RCC 7860 (cell line): Measurements from ENCODE around the gene ANKDD1A.

Experiments used
- DNase-seq: peaks from one replicate; pipeline ENCODE4 v3.0.0-alpha.2; 2015; ENCODE audit warnings: low spot score
- FAIRE-seq: peaks from 2 replicates; lab custom pipeline; 2012; peaks lifted over from hg19 to GRCh38; lab: Jason Lieb, UNC

ANKDD1A gene

DNA sequence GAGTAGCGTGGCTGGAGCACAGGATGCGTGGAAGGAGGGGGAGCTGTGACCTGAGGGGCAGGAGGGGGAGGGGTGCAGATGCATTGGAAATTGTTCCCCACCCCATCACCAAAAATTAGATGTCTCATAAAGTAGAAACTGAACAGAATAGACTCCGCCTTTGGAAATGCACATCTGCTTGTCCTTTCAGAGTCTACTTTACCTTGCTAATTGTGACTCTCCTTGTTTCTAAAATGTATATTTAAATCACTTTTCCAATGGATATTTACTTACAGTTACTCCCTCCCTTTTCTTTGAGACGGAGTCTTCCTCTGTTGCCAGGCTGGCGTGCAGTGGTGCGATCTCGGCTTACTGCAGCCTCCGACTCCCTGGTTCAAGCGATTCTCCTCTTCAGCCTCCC, 47.4 kb downstream of the ANKDD1A start:
- no peak for FAIRE-seq

DNA sequence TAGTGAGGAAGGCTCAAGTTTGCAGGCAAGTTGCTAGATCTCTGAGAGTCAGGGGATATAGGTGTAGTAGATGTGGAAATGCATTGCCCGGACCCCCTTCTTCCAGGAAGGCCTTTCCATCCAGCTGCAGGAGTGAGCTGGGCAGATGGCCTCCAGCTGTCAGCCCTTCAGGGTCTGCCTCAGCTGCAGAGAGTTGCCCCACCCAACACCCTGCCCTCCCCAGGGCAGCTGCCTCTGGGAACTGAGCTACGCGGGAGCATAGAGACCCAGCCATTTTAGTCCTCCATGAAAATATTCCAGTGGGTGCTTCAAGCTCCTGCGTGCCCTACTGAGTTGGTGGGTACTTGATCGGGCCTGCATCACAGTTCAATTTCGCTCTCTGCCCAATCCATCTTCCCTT, 48.5 kb downstream of the ANKDD1A start:
- FAIRE-seq (no peak), DNase-seq (no peak)

More for the DNA sequence above, 47.4 kb downstream of the ANKDD1A start:
- DNase-seq = no peak

DNA sequence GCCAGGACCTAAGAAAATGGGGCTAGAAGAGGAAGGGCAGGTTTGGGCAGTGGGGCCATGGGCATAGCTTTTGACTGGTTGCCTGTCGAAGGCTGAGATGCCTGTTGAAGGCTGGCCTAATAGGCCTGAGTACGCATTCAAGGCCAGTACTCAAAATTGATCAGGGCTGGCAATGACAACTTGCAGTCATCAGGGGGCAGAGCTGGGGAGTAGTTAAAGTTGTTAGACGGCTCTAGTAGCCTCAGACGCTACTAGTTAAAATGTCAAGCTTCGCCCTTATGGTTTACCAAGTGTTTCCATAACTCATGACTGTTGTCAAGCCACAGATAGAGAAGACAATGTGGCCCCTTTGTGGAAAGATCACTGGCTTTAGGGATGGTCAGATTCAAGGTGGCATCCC, 49.3 kb downstream of the ANKDD1A start:
- DNase-seq = no peak
- no peak for FAIRE-seq

DNA sequence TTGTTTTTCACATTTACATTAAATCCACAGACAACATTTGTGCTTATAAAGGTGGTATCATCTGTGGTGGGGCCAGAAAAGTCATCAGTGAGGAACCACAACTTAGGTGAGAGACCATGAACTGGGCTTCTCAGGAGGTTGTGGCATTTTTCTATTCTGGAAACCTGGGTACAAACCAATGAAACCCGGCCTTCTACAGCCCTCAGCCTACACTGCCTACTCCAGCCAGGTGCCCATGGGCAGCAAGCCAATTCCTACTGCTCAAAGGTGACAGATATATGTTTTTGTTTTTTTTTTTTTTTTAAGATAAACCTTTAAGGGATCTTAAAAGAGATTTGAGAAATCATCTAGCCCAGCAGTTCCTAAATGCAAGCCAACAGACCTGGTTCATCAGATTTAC, 57.7 kb downstream of the ANKDD1A start:
- DNase-seq (no peak), FAIRE-seq (no peak)

DNA sequence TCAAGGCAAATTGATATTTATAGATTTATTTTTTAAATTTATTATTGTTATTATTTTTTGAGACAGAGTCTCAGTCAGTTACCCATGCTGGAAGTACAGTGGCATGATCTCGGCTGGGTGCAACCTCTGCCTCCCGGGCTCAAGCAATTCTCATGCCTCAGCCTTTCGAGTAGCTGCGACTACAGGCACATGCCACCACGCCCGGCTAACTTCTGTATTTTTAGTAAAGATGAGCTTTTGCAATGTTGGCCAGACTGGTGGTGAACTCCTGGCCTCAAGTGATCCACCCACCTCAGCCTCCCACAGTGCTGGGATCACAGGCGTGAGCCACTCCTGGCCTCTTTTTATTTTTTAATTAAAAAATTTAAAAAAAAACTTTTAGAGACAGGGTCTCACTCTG, 59.0 kb downstream of the ANKDD1A start:
- DNase-seq (no peak), FAIRE-seq (no peak)

DNA sequence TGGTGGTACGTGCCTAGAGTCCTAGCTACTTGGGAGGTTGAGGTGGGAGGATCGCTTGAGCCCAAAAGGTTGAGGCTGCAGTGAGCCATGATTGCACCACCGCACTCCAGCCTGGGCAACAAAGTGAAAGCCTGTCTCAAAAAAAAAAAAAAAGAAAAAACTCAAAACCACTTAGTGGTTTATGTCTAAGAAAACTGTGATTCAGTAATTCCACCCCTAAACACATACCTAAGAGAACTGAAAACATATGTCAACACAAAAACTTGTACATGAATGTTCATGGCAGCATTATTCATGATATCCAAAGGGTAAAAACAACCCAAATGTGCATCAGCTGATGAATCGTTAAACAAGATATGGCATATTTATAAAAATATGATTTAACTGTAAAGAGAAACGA, 63.7 kb downstream of the ANKDD1A start:
- no peak for DNase-seq
- FAIRE-seq = no peak

DNA sequence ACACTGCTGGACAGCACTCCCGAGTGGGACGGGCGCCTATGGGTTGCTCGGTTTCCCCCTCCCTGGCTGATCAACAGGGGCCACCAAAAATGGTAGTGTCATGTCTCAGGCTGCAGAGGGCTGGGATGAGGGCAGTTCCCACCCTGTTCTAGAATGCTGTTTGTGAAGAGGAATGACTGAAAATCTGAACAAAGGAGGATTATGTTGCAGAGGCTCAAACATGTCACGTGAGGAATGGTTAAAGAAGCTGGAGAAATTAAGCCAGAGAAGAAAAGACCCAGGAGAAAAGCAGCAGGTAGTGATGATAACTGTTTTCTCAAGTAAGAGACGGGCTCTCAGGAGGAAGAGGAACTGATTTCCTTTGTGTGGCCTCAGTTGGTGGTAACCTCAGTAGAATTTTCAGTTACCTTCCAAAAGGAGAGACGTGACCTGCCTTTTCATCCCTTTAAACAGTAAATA, 67.6 kb downstream of the ANKDD1A start:
- FAIRE-seq (no peak), DNase-seq (no peak)

DNA sequence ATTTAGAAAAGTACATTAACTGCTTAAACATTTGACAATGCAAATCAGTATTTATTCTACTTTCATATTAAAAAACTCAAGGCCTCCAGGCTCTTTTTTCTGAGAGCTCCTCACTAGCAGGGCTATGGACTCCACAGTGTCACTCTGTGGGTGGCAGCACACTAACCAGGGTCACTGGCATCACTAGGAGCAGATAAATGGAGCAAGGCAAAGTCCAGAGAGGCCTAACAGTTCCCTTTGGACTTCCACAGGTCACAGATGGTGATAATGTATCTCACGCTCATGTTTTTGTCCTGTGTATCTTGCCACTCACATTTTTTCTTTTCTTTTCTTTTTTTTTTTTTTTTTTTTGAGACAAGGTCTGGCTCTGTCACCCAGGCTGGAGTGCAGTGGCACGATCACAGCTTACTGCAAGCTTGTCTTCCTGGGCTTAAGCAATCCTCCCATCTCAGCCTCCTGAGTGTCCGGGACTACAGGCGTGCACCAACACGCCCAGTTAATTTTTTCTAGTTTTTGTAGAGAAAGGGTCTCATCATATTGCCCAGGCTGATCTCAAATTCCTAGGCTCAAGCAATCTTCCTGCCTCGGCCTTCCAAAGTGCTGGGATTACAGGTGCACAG, 70.2 kb downstream of the ANKDD1A start:
- DNase-seq (no peak), FAIRE-seq (no peak)

DNA sequence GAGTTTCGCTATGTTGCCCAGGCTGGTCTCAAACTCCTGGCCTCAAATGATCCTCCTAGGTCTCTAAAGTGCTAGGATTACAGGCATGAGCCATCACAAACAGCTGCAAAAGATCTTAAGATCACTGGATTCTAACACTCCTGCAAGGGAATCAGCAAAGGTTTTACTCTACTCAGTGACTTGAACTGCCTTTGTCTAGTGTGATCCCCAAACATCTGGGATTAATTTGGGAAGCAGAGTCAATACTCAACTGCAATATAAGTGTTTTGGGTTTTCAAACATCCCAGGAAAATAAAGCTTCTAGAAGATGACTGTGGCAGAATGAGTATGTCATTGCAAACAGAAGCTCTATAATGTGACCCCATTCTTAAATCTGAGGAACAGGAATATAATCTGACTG, 70.8 kb downstream of the ANKDD1A start:
- FAIRE-seq (no peak), DNase-seq (no peak)

DNA sequence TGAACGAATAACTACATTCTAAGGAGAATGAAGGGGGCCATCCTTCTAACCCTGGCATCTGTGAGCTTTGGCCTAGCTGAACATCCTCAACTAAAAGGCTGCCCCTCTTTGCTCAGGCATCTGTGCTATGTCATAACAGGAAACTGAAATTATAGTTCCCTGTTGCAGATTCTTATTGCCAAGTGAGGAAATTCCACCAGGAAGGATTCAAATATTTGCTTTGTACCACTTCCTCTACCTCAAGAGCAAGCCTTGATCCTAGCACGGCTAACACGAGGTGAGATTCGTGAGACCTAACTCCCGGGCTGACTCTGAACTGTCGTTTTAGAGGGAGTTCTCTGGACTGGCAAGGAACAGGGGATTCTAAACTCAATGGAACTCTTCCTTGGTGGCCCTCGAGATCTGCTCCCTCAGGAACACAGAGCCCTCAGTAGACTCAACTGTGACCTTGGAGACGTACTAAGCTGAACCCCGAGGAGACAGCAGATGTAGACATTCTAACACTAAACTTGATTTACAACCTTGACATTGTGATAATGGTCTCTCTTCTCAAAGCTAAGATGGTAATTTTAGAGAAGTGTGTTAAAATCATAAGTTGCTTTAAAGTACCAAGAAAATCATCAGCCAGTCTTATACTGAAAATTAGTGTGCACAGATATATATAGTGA, 73.8 kb downstream of the ANKDD1A start:
- FAIRE-seq = no peak
- no peak for DNase-seq

DNA sequence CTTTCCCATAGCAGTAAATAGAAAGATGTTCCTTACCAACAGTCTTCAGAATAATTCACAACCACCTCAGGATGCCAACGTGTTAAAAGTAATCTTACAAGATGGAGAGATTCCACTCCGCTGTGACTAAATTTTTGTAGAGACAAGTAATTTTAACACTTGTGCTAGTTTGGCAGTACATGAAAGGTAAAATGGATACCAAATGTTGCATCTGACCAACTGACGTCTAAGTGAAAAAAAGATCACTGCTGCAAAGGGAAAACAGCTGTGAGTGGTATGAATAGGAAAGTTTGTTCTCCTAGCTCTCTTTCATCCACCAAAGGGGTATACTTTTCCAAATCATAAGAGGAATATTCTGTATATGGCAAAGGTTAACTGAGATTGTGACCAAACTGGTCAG, 75.4 kb downstream of the ANKDD1A start:
- FAIRE-seq = no peak
- DNase-seq = no peak

DNA sequence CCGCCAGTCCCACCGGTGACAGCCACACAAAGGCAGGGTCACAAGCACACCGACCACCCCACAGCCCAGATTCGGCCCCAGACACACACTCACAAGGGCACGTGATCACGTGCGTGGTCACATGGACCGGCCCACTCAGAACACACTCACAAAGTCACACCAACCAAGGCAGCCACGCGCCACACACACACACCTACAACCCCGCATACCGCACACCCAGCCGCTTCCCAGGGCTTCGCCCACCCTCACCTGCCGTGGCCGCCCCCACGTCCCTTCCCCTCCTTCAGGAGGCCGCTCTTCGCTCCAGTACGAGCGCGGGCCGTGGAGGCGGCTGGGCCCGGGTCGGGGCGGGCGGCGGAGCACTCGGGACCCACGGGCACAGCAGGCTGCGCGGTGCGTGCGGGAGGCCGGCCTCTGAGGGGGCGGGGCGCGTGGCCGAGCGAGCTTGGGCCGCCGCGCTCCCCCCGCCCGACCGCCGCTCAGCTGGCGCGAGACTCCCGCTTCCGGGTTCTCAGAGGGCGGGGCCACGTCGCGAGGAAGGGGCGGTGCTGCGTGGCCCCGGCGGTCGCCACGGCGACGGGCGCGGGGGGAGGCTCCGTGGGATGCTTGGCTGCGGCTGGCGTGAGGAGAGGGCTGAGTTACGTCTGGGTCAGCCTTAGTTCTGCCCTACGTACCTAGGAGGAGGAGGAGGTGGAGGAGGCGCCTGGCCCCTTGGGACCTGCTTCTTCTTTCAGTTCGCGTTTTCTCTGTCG, 77.9 kb downstream of the ANKDD1A start, which contains the start of gene SPG21:
Gene SPG21 (minus strand): TSS at position 499 of the 752 bp plus-strand sequence. CDS start 6,345 bp downstream, outside the sequence.
- FAIRE-seq (no peak), DNase-seq (peak; percentile 79)

DNA sequence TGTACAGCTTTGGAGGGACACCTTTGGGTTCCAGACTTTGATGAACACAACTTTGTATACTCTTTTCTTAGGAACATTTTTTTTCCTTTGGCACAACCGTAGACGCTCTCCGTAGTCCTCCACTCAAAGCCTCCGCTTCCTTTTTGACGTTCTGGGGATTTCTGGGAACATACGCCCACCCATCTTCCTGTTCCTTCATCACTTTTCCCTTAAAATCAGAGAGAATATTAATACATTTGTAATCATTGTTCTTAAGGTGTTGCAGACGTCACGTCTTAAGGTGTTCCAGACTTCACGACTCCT, 78.4 kb downstream of the ANKDD1A start:
- no peak for DNase-seq
- FAIRE-seq = no peak

DNA sequence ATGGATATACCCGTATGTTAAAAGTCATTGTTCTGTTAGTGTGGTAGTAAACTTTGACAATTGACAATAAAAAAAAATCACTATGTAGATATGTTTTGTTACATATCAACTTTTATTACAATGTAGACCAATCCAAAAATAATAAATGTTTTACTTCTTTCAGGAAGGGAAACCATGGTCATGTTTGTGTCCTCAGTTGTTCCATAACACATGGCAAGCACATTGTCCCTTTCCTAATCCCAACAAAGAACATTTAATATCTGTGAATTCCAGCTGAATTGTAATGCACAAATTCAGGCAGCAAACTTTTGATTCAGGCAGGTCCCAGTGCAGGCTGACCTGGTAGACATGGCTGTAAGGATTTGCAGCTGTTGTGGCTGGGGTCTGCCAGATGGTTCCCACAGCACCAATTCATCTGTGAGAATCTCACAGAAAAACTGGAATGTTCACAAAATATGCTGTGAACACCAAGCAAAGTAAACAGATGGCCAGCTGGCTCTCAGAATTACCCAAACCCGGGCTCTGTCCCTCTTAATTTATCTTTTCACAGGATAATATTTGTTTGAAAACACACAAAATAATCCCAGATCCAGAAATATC, 79.9 kb downstream of the ANKDD1A start:
- FAIRE-seq (no peak), DNase-seq (no peak)

DNA sequence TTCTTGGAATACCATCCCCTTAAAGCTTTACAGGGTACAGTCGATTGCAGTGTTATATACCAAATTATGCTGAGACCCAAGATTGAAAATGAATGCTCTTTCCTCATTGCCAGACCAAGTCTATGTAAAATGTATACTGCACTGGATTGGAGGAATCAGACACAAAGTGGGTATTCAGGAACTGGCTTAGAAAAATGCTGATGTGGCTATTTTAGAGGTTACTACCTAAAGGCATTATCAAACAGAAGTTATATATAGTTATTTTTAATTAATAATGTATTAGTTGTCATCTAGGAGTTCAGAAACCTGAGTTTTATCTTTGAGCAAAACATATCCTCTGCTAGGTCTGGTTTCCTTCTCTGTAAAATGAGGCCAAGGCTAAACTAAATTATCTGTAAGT, 81.6 kb downstream of the ANKDD1A start:
- FAIRE-seq (no peak), DNase-seq (no peak)

DNA sequence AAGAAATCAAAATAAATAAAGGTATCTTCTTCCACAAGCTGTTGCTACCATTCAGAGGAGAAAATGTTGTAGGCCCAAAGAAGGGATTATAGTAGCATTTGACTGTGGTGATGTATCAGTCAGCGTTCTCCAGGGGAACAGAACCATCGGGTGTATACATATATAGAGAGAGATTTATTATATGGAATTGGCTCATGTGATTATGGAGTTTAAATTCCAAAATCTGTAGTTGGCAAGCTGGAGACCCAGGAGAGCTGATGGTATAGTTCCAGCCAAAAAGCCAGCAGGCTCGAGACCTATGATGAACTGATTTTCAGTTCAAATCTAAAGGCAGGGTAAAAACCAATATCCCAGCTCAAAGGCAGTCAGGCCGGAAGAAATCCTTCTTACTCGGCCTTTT, 85.4 kb downstream of the ANKDD1A start:
- DNase-seq (no peak), FAIRE-seq (no peak)

DNA sequence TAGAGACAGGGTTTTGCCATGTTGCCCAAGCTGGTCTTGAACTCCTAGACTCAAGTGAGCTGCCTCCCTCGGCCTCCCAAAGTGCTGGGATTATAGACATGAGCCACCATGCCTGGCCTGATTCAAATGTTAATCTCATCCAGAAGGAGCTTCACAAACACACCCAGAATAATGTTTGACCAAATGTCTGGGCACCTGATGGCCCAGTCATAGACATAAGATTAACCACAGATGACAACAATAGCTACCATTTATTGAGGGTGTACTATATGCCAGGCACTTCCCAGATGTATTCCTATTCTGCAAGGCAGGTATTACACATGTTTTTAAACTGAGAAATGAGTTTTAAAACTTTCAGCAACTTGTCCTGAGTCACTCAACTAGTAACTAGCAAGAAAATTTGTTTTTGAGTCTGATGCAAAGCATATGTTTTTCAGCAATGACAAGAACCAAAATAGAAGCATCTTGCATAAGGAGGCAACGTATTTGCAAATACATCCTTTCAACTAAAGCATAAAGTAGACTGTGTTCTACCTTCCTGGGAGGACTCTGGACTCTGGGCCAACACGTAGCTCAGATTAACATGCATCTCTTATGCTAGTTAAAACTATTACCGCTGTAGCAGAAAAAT, 86.2 kb downstream of the ANKDD1A start:
- no peak for DNase-seq

DNA sequence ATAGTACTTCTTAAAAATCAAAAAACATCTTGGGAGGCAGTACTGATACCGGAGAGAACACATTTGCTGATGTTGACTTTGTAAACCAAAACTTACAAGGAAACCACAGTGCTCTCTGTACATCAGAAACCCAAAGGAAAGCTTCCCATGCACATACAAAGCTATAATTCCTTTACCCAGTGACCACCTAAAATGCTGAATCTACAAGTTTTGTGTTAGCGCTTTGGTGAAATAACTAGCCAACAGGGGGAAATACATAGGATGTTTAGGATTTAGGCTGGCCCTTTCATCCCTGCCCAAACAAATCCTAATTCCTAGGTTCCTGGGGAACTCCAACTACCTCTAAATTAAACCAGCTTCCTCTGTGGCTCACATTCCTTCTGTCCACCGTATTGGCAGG, 93.3 kb downstream of the ANKDD1A start:
- FAIRE-seq (no peak), DNase-seq (no peak)

More for the DNA sequence above, 86.2 kb downstream of the ANKDD1A start:
- no peak for FAIRE-seq

DNA sequence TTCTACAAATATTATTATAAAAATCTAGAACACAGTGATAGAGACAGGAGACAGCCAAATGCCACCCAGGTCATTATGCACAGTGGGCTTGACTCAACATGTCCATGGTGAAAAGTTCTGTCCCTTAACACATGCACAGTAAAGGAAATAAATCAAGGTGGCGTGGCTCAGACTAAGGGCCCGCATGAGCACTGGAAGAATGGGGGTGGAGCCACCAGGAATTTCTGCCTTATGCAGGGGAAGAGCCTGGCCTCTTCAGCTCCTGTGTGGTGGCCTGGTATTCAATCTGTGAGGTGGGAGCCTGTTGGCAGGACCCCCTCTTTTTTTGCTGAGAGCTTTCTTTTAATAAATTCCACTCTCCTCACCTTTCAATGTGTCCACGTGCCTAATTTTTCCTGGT, 95.2 kb downstream of the ANKDD1A start:
- no peak for DNase-seq

More for the DNA sequence above, 95.2 kb downstream of the ANKDD1A start:
- no peak for FAIRE-seq
